Hematopoietic multipotent progenitor cell treated with erythropoietin and hydrocortisone succinate and interleukin-3 and kit ligand, for 6 days (in vitro differentiated cells): Measurements from ENCODE around the gene AMBP.

Experiments
- DNase-seq: peaks from one replicate; pipeline ENCODE4 v3.0.0-alpha.2; 2015

AMBP gene

GRCh38 chr9:114029311-114030170 lies 48.6 kb downstream of the AMBP start:
- no peak for DNase-seq

GRCh38 chr9:114028646-114029045 lies 49.5 kb downstream of the AMBP start:
- DNase-seq, result no peak

- DNase-seq, result no peak
These were observed 50.1 kb downstream of the AMBP start for GRCh38 chr9:114027863-114028465.

- no peak for DNase-seq
These were observed 50.8 kb downstream of the AMBP start for GRCh38 chr9:114027159-114027862.

- no peak for DNase-seq
These were observed 51.8 kb downstream of the AMBP start for GRCh38 chr9:114026335-114026734.

GRCh38 chr9:114025760-114026159 lies 52.3 kb downstream of the AMBP start:
- DNase-seq, result no peak

GRCh38 chr9:114025196-114025753 lies 52.8 kb downstream of the AMBP start:
- DNase-seq, result no peak

- no peak for DNase-seq
These were observed 54.1 kb downstream of the AMBP start for GRCh38 chr9:114023961-114024360.

GRCh38 chr9:114021578-114021977 lies 56.5 kb downstream of the AMBP start:
- DNase-seq, result peak; percentile 27

- no peak for DNase-seq
These were observed 60.1 kb downstream of the AMBP start for GRCh38 chr9:114017741-114018715.

- no peak for DNase-seq
These were observed 61.3 kb downstream of the AMBP start for GRCh38 chr9:114016629-114017423.

- no peak for DNase-seq
These were observed 62.0 kb downstream of the AMBP start for GRCh38 chr9:114016101-114016500.

- no peak for DNase-seq
These were observed 62.5 kb downstream of the AMBP start for GRCh38 chr9:114015607-114016006.

- no peak for DNase-seq
These were observed 64.1 kb downstream of the AMBP start for GRCh38 chr9:114014044-114014443.

GRCh38 chr9:114012126-114012525 lies 66.0 kb downstream of the AMBP start:
- no peak for DNase-seq

- no peak for DNase-seq
These were observed 66.8 kb downstream of the AMBP start for GRCh38 chr9:114011313-114011712.
